ENCODE data around the gene EVA1C. TPM values are rescaled to one million over a fixed set of nuclear protein-coding genes. Genes with fewer than 3 reads are reported as not detected.
"Not testable (repeated sequence)": the region's sequence is repeated elsewhere in the genome, so short reads cannot be mapped to it uniquely, and the experiment has no call there.

The EVA1C gene
- total and polyA plus RNA-seq, 2 donors from 2014 or later, result 13.8 to 63.4 TPM

GRCh38 chr21:32538147-32538792, 125.8 kb downstream of the EVA1C start:
- Histone ChIP-seq H3K9me3 (ENCODE audit: control insufficient read depth in 2 of 3, insufficient read depth in 1 of 3, low read length in 3 of 3) (no peaks in the 10 kb centered on the region), H3K4me3 (ENCODE audit: low read length in 3 of 3) (no peak overlapping the region), H3K27ac (ENCODE audit: low read depth in 2 of 2, low read length in 2 of 2) (no peak overlapping the region), H3K36me3 (ENCODE audit: control insufficient read depth in 2 of 3, insufficient read depth in 3 of 3, low read length in 3 of 3) (peaks cover 0 to 2% (median 0%) of the 10 kb centered on the region in 3 donors), H3K27me3 (ENCODE audit: control insufficient read depth, insufficient read depth, low read length) (no peaks in the 10 kb centered on the region), H3K9ac (ENCODE audit: low read length in 3 of 3) (no peak overlapping the region), H3K4me1 (ENCODE audit: control insufficient read depth in 2 of 3, insufficient read depth in 2 of 3, low read depth in 1 of 3, low read length in 3 of 3) (no peaks in the 10 kb centered on the region)
- no peak for FAIRE-seq
- TF ChIP-seq CTCF (IDR thresholded peaks at IDR 0.05; ENCODE audit: borderline replicate concordance, extremely low read depth, insufficient read depth), result no peak
- intact Hi-C loops (cut with DNase I), result no loop called here
- no peak for DNase-seq

DNA sequence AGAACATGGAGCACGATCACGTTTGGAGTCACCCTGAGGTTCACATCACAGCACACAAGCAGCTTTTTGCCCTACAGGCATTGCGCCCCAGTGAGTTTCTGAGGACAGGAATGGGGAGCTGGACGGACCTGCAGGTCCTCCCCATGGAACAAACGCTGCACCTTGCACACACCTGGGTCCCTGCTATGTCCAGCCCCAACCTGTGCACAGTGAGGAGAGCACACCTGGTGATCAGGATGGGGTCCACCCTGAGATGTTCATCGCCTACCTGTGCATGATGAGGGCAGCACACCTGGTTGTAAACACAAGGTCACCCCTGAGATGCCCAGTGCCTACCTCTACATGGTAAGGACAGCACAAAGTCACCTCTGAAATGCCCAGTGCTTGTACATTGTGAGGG, 126.9 kb downstream of the EVA1C start:
- Histone ChIP-seq H3K27me3 (ENCODE audit: control insufficient read depth, insufficient read depth, low read length) (no peaks in the 10 kb centered on the region), H3K27ac (ENCODE audit: low read depth in 2 of 2, low read length in 2 of 2) (no peak overlapping the region), H3K9ac (ENCODE audit: low read length in 3 of 3) (no peak overlapping the region), H3K4me1 (ENCODE audit: control insufficient read depth in 2 of 3, insufficient read depth in 2 of 3, low read depth in 1 of 3, low read length in 3 of 3) (no peaks in the 10 kb centered on the region), H3K9me3 (ENCODE audit: control insufficient read depth in 2 of 3, insufficient read depth in 1 of 3, low read length in 3 of 3) (no peaks in the 10 kb centered on the region), H3K36me3 (ENCODE audit: control insufficient read depth in 2 of 3, insufficient read depth in 3 of 3, low read length in 3 of 3) (no peaks in the 10 kb centered on the region), H3K4me3 (ENCODE audit: low read length in 3 of 3) (no peak overlapping the region)
- FAIRE-seq, result no peak
- no peak for TF ChIP-seq CTCF (IDR thresholded peaks at IDR 0.05; ENCODE audit: borderline replicate concordance, extremely low read depth, insufficient read depth)
- peak in 1 of 5 donors; percentile 19 for DNase-seq
- intact Hi-C loops (cut with DNase I), result no loop called here

DNA sequence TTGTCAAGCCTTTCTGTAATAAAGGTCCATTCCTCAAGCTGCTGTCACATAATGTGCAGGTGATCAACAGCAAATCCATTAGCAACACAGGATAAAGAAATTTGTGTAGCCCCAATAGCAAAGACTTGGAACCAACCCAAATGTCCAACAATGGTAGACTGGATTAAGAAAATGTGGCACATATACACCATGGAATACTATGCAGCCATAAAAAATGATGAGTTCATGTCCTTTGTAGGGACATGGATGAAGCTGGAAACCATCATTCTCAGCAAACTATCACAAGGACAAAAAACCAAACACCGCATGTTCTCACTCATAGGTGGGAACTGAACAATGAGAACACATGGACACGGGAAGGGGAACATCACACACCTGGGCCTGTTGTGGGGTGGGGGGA, 130.6 kb downstream of the EVA1C start:
- H3K27me3 ChIP-seq (ENCODE audit: control insufficient read depth, insufficient read depth, low read length); H3K9me3 ChIP-seq (ENCODE audit: control insufficient read depth in 2 of 3, insufficient read depth in 1 of 3, low read length in 3 of 3); intact Hi-C loops (cut with DNase I); FAIRE-seq; DNase-seq; H3K4me1 ChIP-seq (ENCODE audit: control insufficient read depth in 2 of 3, insufficient read depth in 2 of 3, low read depth in 1 of 3, low read length in 3 of 3); H3K36me3 ChIP-seq (ENCODE audit: control insufficient read depth in 2 of 3, insufficient read depth in 3 of 3, low read length in 3 of 3); H3K4me3 ChIP-seq (ENCODE audit: low read length in 3 of 3); H3K9ac ChIP-seq (ENCODE audit: low read length in 3 of 3); H3K27ac ChIP-seq (ENCODE audit: low read depth in 2 of 2, low read length in 2 of 2): not testable (repeated sequence)

DNA sequence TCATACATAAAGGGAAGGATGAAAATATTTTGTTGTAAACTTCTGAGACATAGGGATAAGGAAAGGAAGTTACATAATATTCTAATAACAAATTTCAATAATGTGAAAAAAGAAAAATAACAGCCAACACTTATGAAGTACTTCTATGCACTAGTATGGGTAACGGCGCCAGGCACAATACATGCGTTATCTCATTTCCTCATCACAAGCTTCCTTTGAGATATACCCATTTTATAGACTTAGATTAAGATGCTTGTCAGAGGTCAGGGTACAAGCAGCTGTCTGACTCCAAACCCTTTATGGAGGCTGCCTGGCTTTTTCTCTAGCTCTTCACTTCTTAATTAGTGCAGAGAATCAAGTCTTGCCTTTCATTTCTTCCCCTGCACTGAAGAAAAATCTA, 131.5 kb downstream of the EVA1C start:
- no peak for FAIRE-seq
- H3K4me3 ChIP-seq (ENCODE audit: low read length in 3 of 3), result no peak overlapping the region
- H3K9ac ChIP-seq (ENCODE audit: low read length in 3 of 3), result no peak overlapping the region
- TF ChIP-seq CTCF (IDR thresholded peaks at IDR 0.05; ENCODE audit: borderline replicate concordance, extremely low read depth, insufficient read depth), result no peak
- no peak overlapping the region for H3K27ac ChIP-seq (ENCODE audit: low read depth in 2 of 2, low read length in 2 of 2)
- no peaks in the 10 kb centered on the region for H3K4me1 ChIP-seq (ENCODE audit: control insufficient read depth in 2 of 3, insufficient read depth in 2 of 3, low read depth in 1 of 3, low read length in 3 of 3)
- no peak for DNase-seq
- H3K27me3 ChIP-seq (ENCODE audit: control insufficient read depth, insufficient read depth, low read length), result no peaks in the 10 kb centered on the region
- intact Hi-C loops (cut with DNase I), result no loop called here
- H3K36me3 ChIP-seq (ENCODE audit: control insufficient read depth in 2 of 3, insufficient read depth in 3 of 3, low read length in 3 of 3), result no peaks in the 10 kb centered on the region
- H3K9me3 ChIP-seq (ENCODE audit: control insufficient read depth in 2 of 3, insufficient read depth in 1 of 3, low read length in 3 of 3), result no peaks in the 10 kb centered on the region
